HEK293 (cell line): ENCODE results near the gene AKT3.

Experiments
- CTCF ChIA-PET: fragments of 350-600 bp; formaldehyde crosslinking; extraction: SDS; loops from one replicate; lab custom pipeline; 2021; ENCODE audit warnings: antibody characterized with exemption; lab: Yijun Ruan, JAX
- POLR2A ChIA-PET: fragments of 300-600 bp; formaldehyde crosslinking; extraction: SDS; loops from one replicate; lab custom pipeline; 2020; ENCODE audit warnings: antibody characterized with exemption, inconsistent platforms; lab: Yijun Ruan, JAX
- H3K27ac ChIP-seq: fragments of 200-500 bp; sonication (Bioruptor generic); 2 replicates; pipeline ENCODE4 v1.5.1; 2014; ENCODE audit warnings: low read depth, low read length, control low read depth, inconsistent platforms; ENCODE audit errors: extremely low read depth
- H3K36me3 ChIP-seq, 2 experiments: fragments of 200-500 bp in 1 of 2; sonication (Bioruptor generic) in 1 of 2; 1 replicate in 1 of 2; 2 replicates in 1 of 2; pipeline ENCODE4 v1.5.1; 2014 to 2017; ENCODE audit warnings: inconsistent platforms in 2 of 2, low read length in 2 of 2; ENCODE audit not compliant: control insufficient read depth in 2 of 2, insufficient read depth in 1 of 2
- H3K4me1 ChIP-seq: fragments of 200-500 bp; sonication (Bioruptor generic); 2 replicates; pipeline ENCODE4 v1.5.1; 2014; ENCODE audit warnings: mild to moderate bottlenecking, low read length, inconsistent platforms; ENCODE audit not compliant: control insufficient read depth, insufficient read depth
- H3K4me3 ChIP-seq: 2 replicates; pipeline ENCODE4 v1.5.1; 2011; ENCODE audit warnings: low read depth, mild to moderate bottlenecking, control low read depth, low read length, moderate library complexity
- H3K9me3 ChIP-seq: fragments of 200-500 bp; sonication (Bioruptor generic); 2 replicates; pipeline ENCODE4 v1.5.1; 2014; ENCODE audit warnings: low read depth, low read length, inconsistent platforms; ENCODE audit not compliant: control insufficient read depth, insufficient read depth
- BCL11A ChIP-seq: fragments of 450-650 bp; formaldehyde crosslinking; IDR thresholded peaks from 2 replicates; pipeline ENCODE4 v1.5.1; 2016; ENCODE audit warnings: low read depth, missing biosample characterization, missing genetic modification characterization
- FEZF1 ChIP-seq: fragments of 450-650 bp; formaldehyde crosslinking; IDR thresholded peaks from 2 replicates; pipeline ENCODE4 v1.5.1; 2016; ENCODE audit warnings: missing biosample characterization, missing genetic modification characterization
- MYNN ChIP-seq: fragments of 450-650 bp; formaldehyde crosslinking; IDR thresholded peaks from 2 replicates; pipeline ENCODE4 v1.5.1; 2016; ENCODE audit warnings: missing biosample characterization, missing genetic modification characterization, borderline replicate concordance
- OVOL3 ChIP-seq: fragments of 450-650 bp; formaldehyde crosslinking; IDR thresholded peaks from 2 replicates; pipeline ENCODE4 v1.5.1; 2016; ENCODE audit warnings: missing biosample characterization, missing genetic modification characterization
- SALL2 ChIP-seq: fragments of 450-650 bp; formaldehyde crosslinking; IDR thresholded peaks from 2 replicates; pipeline ENCODE4 v1.5.0; 2017; ENCODE audit warnings: missing biosample characterization, mild to moderate bottlenecking, missing genetic modification characterization, borderline replicate concordance
- ZEB2 ChIP-seq: fragments of 450-650 bp; formaldehyde crosslinking; IDR thresholded peaks from 2 replicates; pipeline ENCODE4 v1.5.1; 2016; ENCODE audit warnings: missing biosample characterization, missing genetic modification characterization
- ZNF133 ChIP-seq: fragments of 450-650 bp; formaldehyde crosslinking; IDR thresholded peaks from 2 replicates; pipeline ENCODE4 v1.5.1; 2016; ENCODE audit warnings: missing biosample characterization, missing genetic modification characterization
- ZNF155 ChIP-seq: fragments of 450-650 bp; formaldehyde crosslinking; IDR thresholded peaks from 2 replicates; pipeline ENCODE4 v1.5.1; 2016; ENCODE audit warnings: missing biosample characterization, missing genetic modification characterization
- ZNF184 ChIP-seq: fragments of 450-650 bp; IDR thresholded peaks from 2 replicates; pipeline ENCODE4 v1.5.1; 2018; ENCODE audit warnings: missing biosample characterization, mild to moderate bottlenecking, missing genetic modification characterization
- ZNF211 ChIP-seq: fragments of 450-650 bp; formaldehyde crosslinking; IDR thresholded peaks from 2 replicates; pipeline ENCODE4 v1.5.1; 2016; ENCODE audit warnings: low read depth, missing biosample characterization, missing genetic modification characterization
- ZNF221 ChIP-seq: fragments of 450-650 bp; formaldehyde crosslinking; IDR thresholded peaks from 2 replicates; pipeline ENCODE4 v1.5.1; 2017; ENCODE audit warnings: missing biosample characterization, missing genetic modification characterization, borderline replicate concordance
- ZNF366 ChIP-seq: fragments of 450-650 bp; formaldehyde crosslinking; conservative IDR thresholded peaks from 2 replicates; pipeline ENCODE4 v1.5.1; 2016; ENCODE audit warnings: missing biosample characterization, missing genetic modification characterization
- ZNF426 ChIP-seq: fragments of 450-650 bp; formaldehyde crosslinking; IDR thresholded peaks from 2 replicates; pipeline ENCODE4 v1.5.1; 2017; ENCODE audit warnings: missing biosample characterization, missing genetic modification characterization, mild to moderate bottlenecking, inconsistent platforms, moderate library complexity
- ZNF514 ChIP-seq: fragments of 450-650 bp; formaldehyde crosslinking; IDR thresholded peaks from 2 replicates; pipeline ENCODE4 v1.5.1; 2016; ENCODE audit warnings: missing biosample characterization, missing genetic modification characterization
- ZNF544 ChIP-seq: fragments of 450-650 bp; formaldehyde crosslinking; IDR thresholded peaks from 2 replicates; pipeline ENCODE4 v1.5.0; 2017; ENCODE audit warnings: missing biosample characterization, missing genetic modification characterization
- ZNF600 ChIP-seq: fragments of 450-650 bp; formaldehyde crosslinking; IDR thresholded peaks from 2 replicates; pipeline ENCODE4 v1.5.1; 2016; ENCODE audit warnings: missing biosample characterization, missing genetic modification characterization
- ZNF610 ChIP-seq: fragments of 450-650 bp; formaldehyde crosslinking; IDR thresholded peaks from 2 replicates; pipeline ENCODE4 v1.5.1; 2016; ENCODE audit warnings: missing biosample characterization, missing genetic modification characterization, borderline replicate concordance
- ZNF654 ChIP-seq: fragments of 450-650 bp; formaldehyde crosslinking; IDR thresholded peaks from 2 replicates; pipeline ENCODE4 v1.5.1; 2016; ENCODE audit warnings: low read depth, missing biosample characterization, missing genetic modification characterization
- ZNF664 ChIP-seq: fragments of 450-650 bp; formaldehyde crosslinking; IDR thresholded peaks from 2 replicates; pipeline ENCODE4 v1.5.1; 2016; ENCODE audit warnings: missing biosample characterization, missing genetic modification characterization
- ZNF670 ChIP-seq: fragments of 450-650 bp; formaldehyde crosslinking; IDR thresholded peaks from 2 replicates; pipeline ENCODE4 v1.5.1; 2016; ENCODE audit warnings: missing biosample characterization, missing genetic modification characterization, low read depth
- ZNF776 ChIP-seq: fragments of 450-650 bp; formaldehyde crosslinking; IDR thresholded peaks from 2 replicates; pipeline ENCODE4 v1.5.0; 2017; ENCODE audit warnings: missing biosample characterization, missing genetic modification characterization, borderline replicate concordance
- TF ChIP-seq, protein P1 (sequence below): fragments of 450-650 bp; formaldehyde crosslinking; IDR thresholded peaks from 2 replicates; pipeline ENCODE4 v1.5.1; 2016; ENCODE audit warnings: missing biosample characterization, missing genetic modification characterization
- TF ChIP-seq, protein P2 (sequence below): fragments of 450-650 bp; formaldehyde crosslinking; IDR thresholded peaks from 2 replicates; pipeline ENCODE4 v1.5.1; 2017; ENCODE audit warnings: missing biosample characterization, missing genetic modification characterization
- TF ChIP-seq, protein P3 (sequence below): fragments of 450-650 bp; formaldehyde crosslinking; IDR thresholded peaks from 2 replicates; pipeline ENCODE4 v1.5.1; 2016; ENCODE audit warnings: missing biosample characterization, missing genetic modification characterization
- TF ChIP-seq, protein P4 (sequence below): IDR thresholded peaks from 2 replicates; pipeline ENCODE4 v1.6.1; 2011; ENCODE audit warnings: mild to moderate bottlenecking, low read depth, low read length, borderline replicate concordance

The AKT3 gene

DNA sequence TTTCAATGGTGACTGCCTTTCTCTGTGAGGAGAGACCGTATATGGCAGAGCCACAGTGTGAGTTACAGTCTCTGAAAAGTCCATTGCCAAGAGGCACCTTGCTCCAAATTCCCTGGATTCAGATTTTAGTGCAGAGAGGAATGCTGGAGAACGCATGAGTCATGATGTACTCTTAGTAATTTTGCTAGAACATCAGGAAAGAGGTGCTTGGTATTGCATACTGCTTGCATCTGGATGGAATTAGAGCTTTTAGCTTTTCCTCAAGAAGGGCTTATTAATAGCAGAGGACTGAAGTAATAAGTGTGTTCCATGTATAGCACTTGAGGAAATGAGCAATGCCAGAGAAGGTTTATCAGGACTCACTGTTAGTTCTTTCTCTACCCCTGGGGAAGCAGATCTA lies 40.5 kb upstream of the AKT3 start:
- Histone ChIP-seq H3K4me1 (peaks cover 3% of the 10 kb centered on the region; the same call in 1 of the 2 replicates), H3K27ac (no peak overlapping the region), H3K36me3 (no peaks in the 10 kb centered on the region), H3K4me3 (no peak overlapping the region), H3K9me3 (no peaks in the 10 kb centered on the region)
- CTCF ChIA-PET, result no interaction called here
- POLR2A ChIA-PET, result no interaction called here
- TF ChIP-seq ZNF133 (no peak), ZEB2 (tag by site-specific recombination) (no peak), ZNF211 (no peak), ZNF670 (tag by site-specific recombination) (no peak), BCL11A (tag by site-specific recombination) (no peak), MYNN (tag by site-specific recombination) (no peak), ZNF426 (no peak), ZNF664 (tag by site-specific recombination) (no peak)
- TF ChIP-seq, protein P1, sequence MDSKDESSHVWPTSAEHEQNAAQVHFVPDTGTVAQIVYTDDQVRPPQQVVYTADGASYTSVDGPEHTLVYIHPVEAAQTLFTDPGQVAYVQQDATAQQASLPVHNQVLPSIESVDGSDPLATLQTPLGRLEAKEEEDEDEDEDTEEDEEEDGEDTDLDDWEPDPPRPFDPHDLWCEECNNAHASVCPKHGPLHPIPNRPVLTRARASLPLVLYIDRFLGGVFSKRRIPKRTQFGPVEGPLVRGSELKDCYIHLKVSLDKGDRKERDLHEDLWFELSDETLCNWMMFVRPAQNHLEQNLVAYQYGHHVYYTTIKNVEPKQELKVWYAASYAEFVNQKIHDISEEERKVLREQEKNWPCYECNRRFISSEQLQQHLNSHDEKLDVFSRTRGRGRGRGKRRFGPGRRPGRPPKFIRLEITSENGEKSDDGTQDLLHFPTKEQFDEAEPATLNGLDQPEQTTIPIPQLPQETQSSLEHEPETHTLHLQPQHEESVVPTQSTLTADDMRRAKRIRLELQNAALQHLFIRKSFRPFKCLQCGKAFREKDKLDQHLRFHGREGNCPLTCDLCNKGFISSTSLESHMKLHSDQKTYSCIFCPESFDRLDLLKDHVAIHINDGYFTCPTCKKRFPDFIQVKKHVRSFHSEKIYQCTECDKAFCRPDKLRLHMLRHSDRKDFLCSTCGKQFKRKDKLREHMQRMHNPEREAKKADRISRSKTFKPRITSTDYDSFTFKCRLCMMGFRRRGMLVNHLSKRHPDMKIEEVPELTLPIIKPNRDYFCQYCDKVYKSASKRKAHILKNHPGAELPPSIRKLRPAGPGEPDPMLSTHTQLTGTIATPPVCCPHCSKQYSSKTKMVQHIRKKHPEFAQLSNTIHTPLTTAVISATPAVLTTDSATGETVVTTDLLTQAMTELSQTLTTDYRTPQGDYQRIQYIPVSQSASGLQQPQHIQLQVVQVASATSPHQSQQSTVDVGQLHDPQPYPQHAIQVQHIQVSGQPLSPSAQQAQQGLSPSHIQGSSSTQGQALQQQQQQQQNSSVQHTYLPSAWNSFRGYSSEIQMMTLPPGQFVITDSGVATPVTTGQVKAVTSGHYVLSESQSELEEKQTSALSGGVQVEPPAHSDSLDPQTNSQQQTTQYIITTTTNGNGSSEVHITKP, result no peak

DNA sequence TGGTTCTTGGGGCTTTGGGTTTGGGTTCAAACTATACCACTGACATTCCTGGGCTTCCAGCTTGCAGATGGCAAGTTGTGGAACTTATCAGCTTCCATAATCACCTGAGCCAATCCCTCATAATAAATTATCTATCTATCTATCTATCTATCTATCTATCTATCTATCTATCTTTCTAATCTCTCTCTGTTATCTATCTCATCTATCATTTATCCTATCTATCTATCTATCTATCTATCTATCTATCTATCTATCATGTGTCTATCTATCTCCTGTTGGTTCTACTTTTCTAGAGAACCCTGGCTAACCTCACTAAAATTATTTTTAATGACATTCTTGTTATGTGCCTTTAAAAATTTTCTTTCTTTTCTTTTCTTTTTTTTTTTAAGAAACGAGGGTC lies 35.8 kb upstream of the AKT3 start:
- H3K4me1 ChIP-seq, result no peaks in the 10 kb centered on the region
- CTCF ChIA-PET, result interaction anchor here (0.8 to 0.9 kb wide), 2 partner anchors 387 to 414 kb away, joined by 3 to 4 read pairs; no protein-coding TSS in a partner anchor
- no peaks in the 10 kb centered on the region for H3K36me3 ChIP-seq
- H3K27ac ChIP-seq, result no peak overlapping the region
- H3K4me3 ChIP-seq, result no peak overlapping the region
- TF ChIP-seq, protein P2, sequence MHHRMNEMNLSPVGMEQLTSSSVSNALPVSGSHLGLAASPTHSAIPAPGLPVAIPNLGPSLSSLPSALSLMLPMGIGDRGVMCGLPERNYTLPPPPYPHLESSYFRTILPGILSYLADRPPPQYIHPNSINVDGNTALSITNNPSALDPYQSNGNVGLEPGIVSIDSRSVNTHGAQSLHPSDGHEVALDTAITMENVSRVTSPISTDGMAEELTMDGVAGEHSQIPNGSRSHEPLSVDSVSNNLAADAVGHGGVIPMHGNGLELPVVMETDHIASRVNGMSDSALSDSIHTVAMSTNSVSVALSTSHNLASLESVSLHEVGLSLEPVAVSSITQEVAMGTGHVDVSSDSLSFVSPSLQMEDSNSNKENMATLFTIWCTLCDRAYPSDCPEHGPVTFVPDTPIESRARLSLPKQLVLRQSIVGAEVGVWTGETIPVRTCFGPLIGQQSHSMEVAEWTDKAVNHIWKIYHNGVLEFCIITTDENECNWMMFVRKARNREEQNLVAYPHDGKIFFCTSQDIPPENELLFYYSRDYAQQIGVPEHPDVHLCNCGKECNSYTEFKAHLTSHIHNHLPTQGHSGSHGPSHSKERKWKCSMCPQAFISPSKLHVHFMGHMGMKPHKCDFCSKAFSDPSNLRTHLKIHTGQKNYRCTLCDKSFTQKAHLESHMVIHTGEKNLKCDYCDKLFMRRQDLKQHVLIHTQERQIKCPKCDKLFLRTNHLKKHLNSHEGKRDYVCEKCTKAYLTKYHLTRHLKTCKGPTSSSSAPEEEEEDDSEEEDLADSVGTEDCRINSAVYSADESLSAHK, result no peak
- TF ChIP-seq OVOL3 (tag by site-specific recombination) (no peak), ZNF544 (tag by site-specific recombination) (no peak), ZNF221 (tag by site-specific recombination) (no peak), ZNF155 (tag by site-specific recombination) (no peak), ZNF654 (tag by site-specific recombination) (no peak), FEZF1 (tag by site-specific recombination) (no peak), ZNF610 (no peak), ZNF776 (tag by site-specific recombination) (no peak), ZNF184 (tag by site-specific recombination) (no peak), SALL2 (no peak), ZNF514 (tag by site-specific recombination) (no peak), ZNF600 (tag by site-specific recombination) (no peak), ZNF366 (tag by site-specific recombination) (no peak)
- TF ChIP-seq, protein P3, sequence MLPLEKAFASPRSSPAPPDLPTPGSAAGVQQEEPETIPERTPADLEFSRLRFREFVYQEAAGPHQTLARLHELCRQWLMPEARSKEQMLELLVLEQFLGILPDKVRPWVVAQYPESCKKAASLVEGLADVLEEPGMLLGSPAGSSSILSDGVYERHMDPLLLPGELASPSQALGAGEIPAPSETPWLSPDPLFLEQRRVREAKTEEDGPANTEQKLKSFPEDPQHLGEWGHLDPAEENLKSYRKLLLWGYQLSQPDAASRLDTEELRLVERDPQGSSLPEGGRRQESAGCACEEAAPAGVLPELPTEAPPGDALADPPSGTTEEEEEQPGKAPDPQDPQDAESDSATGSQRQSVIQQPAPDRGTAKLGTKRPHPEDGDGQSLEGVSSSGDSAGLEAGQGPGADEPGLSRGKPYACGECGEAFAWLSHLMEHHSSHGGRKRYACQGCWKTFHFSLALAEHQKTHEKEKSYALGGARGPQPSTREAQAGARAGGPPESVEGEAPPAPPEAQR (tag by site-specific recombination), result no peak
- TF ChIP-seq, protein P4, sequence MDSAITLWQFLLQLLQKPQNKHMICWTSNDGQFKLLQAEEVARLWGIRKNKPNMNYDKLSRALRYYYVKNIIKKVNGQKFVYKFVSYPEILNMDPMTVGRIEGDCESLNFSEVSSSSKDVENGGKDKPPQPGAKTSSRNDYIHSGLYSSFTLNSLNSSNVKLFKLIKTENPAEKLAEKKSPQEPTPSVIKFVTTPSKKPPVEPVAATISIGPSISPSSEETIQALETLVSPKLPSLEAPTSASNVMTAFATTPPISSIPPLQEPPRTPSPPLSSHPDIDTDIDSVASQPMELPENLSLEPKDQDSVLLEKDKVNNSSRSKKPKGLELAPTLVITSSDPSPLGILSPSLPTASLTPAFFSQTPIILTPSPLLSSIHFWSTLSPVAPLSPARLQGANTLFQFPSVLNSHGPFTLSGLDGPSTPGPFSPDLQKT, result no peak
- POLR2A ChIA-PET, result no interaction called here
- H3K9me3 ChIP-seq, result no peaks in the 10 kb centered on the region
